Gastroesophageal sphincter (tissue), 3 donors: ENCODE results near the gene DCAF5.

ENCODE experiments used
- CTCF ChIP-seq, 4 experiments: fragments of 200-600 bp in 2 of 4; fragments of 450-650 bp in 2 of 4; sonication (generic) in 1 of 4; IDR thresholded peaks; one replicate each; pipeline ENCODE4 v1.5.1; 2017 to 2019; ENCODE audit warnings: antibody characterized with exemption in 4 of 4, mild to moderate bottlenecking in 2 of 4, moderate library complexity in 2 of 4
- EP300 ChIP-seq: sonication (generic); formaldehyde crosslinking; IDR thresholded peaks from one replicate; pipeline ENCODE4 v1.6.1; 2017; ENCODE audit warnings: antibody characterized with exemption, mild to moderate bottlenecking
- POLR2A ChIP-seq, 2 donors: fragments of 450-650 bp; IDR thresholded peaks; one replicate each; pipeline ENCODE4 v1.6.1; 2017; ENCODE audit warnings: antibody characterized with exemption in 2 of 2, mild to moderate bottlenecking in 2 of 2, moderate library complexity in 1 of 2

- TF ChIP-seq CTCF (IDR thresholded peaks at IDR 0.05), result no peak
- TF ChIP-seq EP300, result no peak
- no peak for TF ChIP-seq POLR2A (IDR thresholded peaks at IDR 0.05)
These were observed 46.9 kb upstream of the DCAF5 start for GRCh38 chr14:69199786-69200185.
